Stomach (tissue), 9 donors: Measurements from ENCODE around the gene MAPK14. TPM values are rescaled to one million over a fixed set of nuclear protein-coding genes. Genes with fewer than 3 reads are reported as not detected.

Experiments used
- DNase-seq, 2 donors: peaks; one replicate each; pipeline versions ENCODE4 v3.0.0 to v3.0.0-alpha.2; 2013 to 2019
- H3K27ac ChIP-seq, 5 donors: fragments of 200-600 bp in 4 of 5; sonication (generic) in 4 of 5; one replicate each; pipeline ENCODE4 v1.5.1; 2013 to 2019; ENCODE audit warnings: mild to moderate bottlenecking in 1 of 5, moderate library complexity in 1 of 5
- H3K27me3 ChIP-seq, 3 donors: fragments of 200-600 bp; sonication (generic); one replicate each; pipeline ENCODE4 v1.5.1; 2017 to 2019; ENCODE audit warnings: mixed run types in 1 of 3
- H3K36me3 ChIP-seq, 4 donors: fragments of 200-600 bp; sonication (generic); 1 replicate in 3 of 4; 2 replicates in 1 of 4; pipeline ENCODE4 v1.5.1; 2016 to 2019
- H3K4me1 ChIP-seq, 4 donors: fragments of 200-600 bp; sonication (generic); one replicate each; pipeline ENCODE4 v1.5.1; 2016 to 2019
- H3K4me3 ChIP-seq, 4 donors: fragments of 200-600 bp; sonication (generic) in 3 of 4; one replicate each; pipeline ENCODE4 v1.5.1; 2016 to 2019; ENCODE audit warnings: mild to moderate bottlenecking in 1 of 4
- H3K9me3 ChIP-seq, 4 donors: fragments of 200-600 bp; sonication (generic); one replicate each; pipeline ENCODE4 v1.5.1; 2016 to 2019
- CTCF ChIP-seq, 7 experiments: fragments of 450-650 bp in 4 of 7; fragments of 200-600 bp in 3 of 7; sonication (generic) in 3 of 7; IDR thresholded peaks; one replicate each; pipeline ENCODE4 v1.5.1; 2016 to 2019; ENCODE audit warnings: antibody characterized with exemption in 7 of 7, control low read depth in 2 of 7, mild to moderate bottlenecking in 1 of 7
- EP300 ChIP-seq: sonication (generic); formaldehyde crosslinking; IDR thresholded peaks from one replicate; pipeline ENCODE4 v1.6.1; 2017; ENCODE audit warnings: antibody characterized with exemption
- POLR2A ChIP-seq, 4 donors: fragments of 450-650 bp; IDR thresholded peaks; one replicate each; pipeline ENCODE4 v1.6.1; 2016; ENCODE audit warnings: antibody characterized with exemption in 4 of 4, control low read depth in 2 of 4, mild to moderate bottlenecking in 1 of 4, moderate library complexity in 1 of 4
- POLR2AphosphoS5 ChIP-seq, 3 donors: sonication (generic); formaldehyde crosslinking; IDR thresholded peaks; one replicate each; pipeline ENCODE4 v1.6.1; 2016; ENCODE audit warnings: antibody characterized with exemption in 3 of 3
- WGBS, 5 donors: extraction: QIAGEN DNeasy Blood & Tissue Kit in 3 of 5; methylation state at CpG; one replicate each; pipeline versions ENCODE4 v1.1.5 to v1.1.7; 2013 to 2018; 5-methylcytosine and 5-hydroxymethylcytosine counted together
- intact Hi-C: fragments of 100-400 bp; cut with DNase I; formaldehyde crosslinking; loops from one replicate; pipeline ENCODE4 v1.15.1; 2023; ENCODE audit warnings: low total_unique reads
- polyA plus RNA-seq, 3 donors: library from polyadenylated mRNA; stranded (reverse); fragments of 200-250 nt; gene quantifications; one replicate each; pipeline ENCODE4 v1.2.3, GENCODE V29; 2013
- total RNA-seq, 5 donors: library from RNA; depleted of rRNA; stranded (reverse); fragments of >200 nt; gene quantifications; one replicate each; pipeline versions ENCODE4 v1.1.0 to v1.2.3, GENCODE V29; 2014 to 2016
- donor health status: healthy with polysubstance abuse.
- donor health status: Bipolar disorder and iron deficiency.
- donor health status: healthy.

Gene MAPK14
- total and polyA plus RNA-seq, 8 donors: 12.3 to 297 (median 35.9) TPM

GRCh38 chr6:36120539-36120938, 92.9 kb downstream of the MAPK14 start:
- peak overlapping the region in 4 of 5 donors; percentile 48 to 78 (median 70) for H3K27ac ChIP-seq
- no peaks in the 10 kb centered on the region for H3K27me3 ChIP-seq
- peaks cover 0 to 12% (median 6%) of the 10 kb centered on the region in 4 donors for H3K36me3 ChIP-seq
- H3K4me1 ChIP-seq: peaks cover 22 to 81% (median 47%) of the 10 kb centered on the region in 4 donors
- H3K4me3 ChIP-seq: peak overlapping the region in 1 of 4 donors; percentile 7
- WGBS, 5 donors: 38 to 55% (median 43%) methylated on average over 10 of the region's 10 CpGs
- intact Hi-C loops: no loop called here
- DNase-seq: peak; percentile 39 to 81
- no peak for TF ChIP-seq CTCF (IDR thresholded peaks at IDR 0.05)
- TF ChIP-seq POLR2A (IDR thresholded peaks at IDR 0.05): no peak
- TF ChIP-seq POLR2AphosphoS5 (IDR thresholded peaks at IDR 0.05): peak in 2 of 3 donors; percentile 15 to 44
- TF ChIP-seq EP300: no peak
- no peaks in the 10 kb centered on the region for H3K9me3 ChIP-seq

- TF ChIP-seq POLR2AphosphoS5 (IDR thresholded peaks at IDR 0.05): peak in 2 of 3 donors; percentile 5
- TF ChIP-seq POLR2A (IDR thresholded peaks at IDR 0.05): no peak
- no peaks in the 10 kb centered on the region for H3K27me3 ChIP-seq
- H3K4me3 ChIP-seq: peak overlapping the region in 1 of 4 donors; percentile 7
- peak overlapping the region; percentile 48 to 78 (median 63) for H3K27ac ChIP-seq
- DNase-seq: peak; percentile 67 to 82
- peaks cover 22 to 74% (median 44%) of the 10 kb centered on the region in 4 donors for H3K4me1 ChIP-seq
- intact Hi-C loops: no loop called here
- peaks cover 0 to 12% (median 6%) of the 10 kb centered on the region in 4 donors for H3K36me3 ChIP-seq
- H3K9me3 ChIP-seq: no peaks in the 10 kb centered on the region
- 27 to 36% (median 31%) methylated on average over 12 to 13 of the region's 13 CpGs for WGBS, 5 donors
These were observed 93.6 kb downstream of the MAPK14 start for GRCh38 chr6:36120979-36121786.

- Histone ChIP-seq H3K36me3 (peaks cover 0 to 5% (median 2%) of the 10 kb centered on the region in 4 donors), H3K9me3 (no peaks in the 10 kb centered on the region), H3K4me1 (peaks cover 22 to 72% (median 40%) of the 10 kb centered on the region in 4 donors), H3K4me3 (no peak overlapping the region), H3K27me3 (no peaks in the 10 kb centered on the region), H3K27ac (peak overlapping the region in 2 of 5 donors; percentile 76 to 78)
- intact Hi-C loops: no loop called here
- 53 to 83% (median 68%) methylated on average over 3 to 4 of the region's 4 CpGs for WGBS, 5 donors
- no peak for DNase-seq
- TF ChIP-seq EP300 (no peak), CTCF (IDR thresholded peaks at IDR 0.05) (no peak), POLR2A (IDR thresholded peaks at IDR 0.05) (no peak), POLR2AphosphoS5 (IDR thresholded peaks at IDR 0.05) (no peak)
These were observed 94.3 kb downstream of the MAPK14 start for GRCh38 chr6:36121787-36122494.

- TF ChIP-seq EP300 (no peak), POLR2AphosphoS5 (IDR thresholded peaks at IDR 0.05) (no peak), POLR2A (IDR thresholded peaks at IDR 0.05) (no peak), CTCF (IDR thresholded peaks at IDR 0.05) (no peak)
- Histone ChIP-seq H3K36me3 (no peaks in the 10 kb centered on the region), H3K4me1 (peaks cover 22 to 72% (median 34%) of the 10 kb centered on the region in 4 donors), H3K27me3 (no peaks in the 10 kb centered on the region), H3K4me3 (no peak overlapping the region), H3K9me3 (no peaks in the 10 kb centered on the region), H3K27ac (peak overlapping the region in 1 of 5 donors; percentile 14)
- intact Hi-C loops: no loop called here
- 70 to 83% (median 74%) methylated on average over 11 of the region's 11 CpGs for WGBS, 5 donors
- no peak for DNase-seq
These were observed 95.1 kb downstream of the MAPK14 start for GRCh38 chr6:36122495-36123269.
